Fibroblast of lung (primary cell): ENCODE results near the gene BNIP5. TPM values are rescaled to one million over a fixed set of nuclear protein-coding genes. Genes with fewer than 3 reads are reported as not detected.

Source experiments
- DNase-seq, 2 donors: peaks; one replicate each; pipeline versions ENCODE4 v3.0.0 to v3.0.0-alpha.2; 2010; ENCODE audit warnings: low read depth in 2 of 2
- H2AFZ ChIP-seq: 2 replicates; pipeline ENCODE4 v1.5.1; 2012; ENCODE audit warnings: low read length, control low read depth, inconsistent platforms
- H3K27ac ChIP-seq: 2 replicates; pipeline ENCODE4 v1.5.1; 2011; ENCODE audit warnings: low read length, control low read depth; ENCODE audit not compliant: insufficient read depth
- H3K27me3 ChIP-seq: 2 replicates; pipeline ENCODE4 v1.5.1; 2011; ENCODE audit warnings: mild to moderate bottlenecking, low read length; ENCODE audit not compliant: control insufficient read depth, insufficient read depth
- H3K36me3 ChIP-seq: 2 replicates; pipeline ENCODE4 v1.5.1; 2011; ENCODE audit warnings: low read length; ENCODE audit not compliant: control insufficient read depth, insufficient read depth
- H3K4me1 ChIP-seq: 2 replicates; pipeline ENCODE4 v1.5.1; 2011; ENCODE audit warnings: low read length; ENCODE audit not compliant: control insufficient read depth, insufficient read depth; ENCODE audit errors: extremely low read depth
- H3K4me2 ChIP-seq: 2 replicates; pipeline ENCODE4 v1.5.1; 2011; ENCODE audit warnings: low read length, control low read depth; ENCODE audit not compliant: insufficient read depth; ENCODE audit errors: extremely low read depth
- H3K4me3 ChIP-seq, 4 experiments: fragments of 200-600 bp in 1 of 4; sonication (generic) in 1 of 4; replicated peaks in 1 of 4; 2 replicates each; pipeline ENCODE4 v1.5.1; 2011 to 2016; ENCODE audit warnings: low read length in 4 of 4, low read depth in 3 of 4, mild to moderate bottlenecking in 3 of 4, control low read depth in 2 of 4, inconsistent platforms in 1 of 4, mixed read lengths in 1 of 4; ENCODE audit not compliant: insufficient read depth in 1 of 4; ENCODE audit errors: control extremely low read depth in 1 of 4
- H3K79me2 ChIP-seq: 2 replicates; pipeline ENCODE4 v1.5.1; 2012; ENCODE audit warnings: mild to moderate bottlenecking, low read length, inconsistent platforms; ENCODE audit not compliant: control insufficient read depth, insufficient read depth
- H3K9ac ChIP-seq: 2 replicates; pipeline ENCODE4 v1.5.1; 2011; ENCODE audit warnings: mild to moderate bottlenecking, low read length, control low read depth; ENCODE audit not compliant: insufficient read depth
- H3K9me3 ChIP-seq: 2 replicates; pipeline ENCODE4 v1.5.1; 2012; ENCODE audit warnings: low read depth, low read length; ENCODE audit not compliant: control insufficient read depth, insufficient read depth
- H4K20me1 ChIP-seq: 2 replicates; pipeline ENCODE4 v1.5.1; 2011; ENCODE audit warnings: low read length; ENCODE audit not compliant: control insufficient read depth, insufficient read depth; ENCODE audit errors: extremely low read depth
- CTCF ChIP-seq, 2 donors: IDR thresholded peaks in 1 of 2; conservative IDR thresholded peaks in 1 of 2; 1 replicate in 1 of 2; 2 replicates in 1 of 2; pipeline ENCODE4 v1.5.1; 2011 to 2012; ENCODE audit warnings: low read length in 2 of 2, control low read depth in 1 of 2, inconsistent platforms in 1 of 2, low read depth in 1 of 2, mild to moderate bottlenecking in 1 of 2
- EZH2 ChIP-seq: IDR thresholded peaks from 2 replicates; pipeline ENCODE4 v1.5.1; 2012; ENCODE audit warnings: low read length, control low read depth, mild to moderate bottlenecking; ENCODE audit errors: missing control alignments
- polyA plus RNA-seq, 2 donors: library from polyadenylated mRNA; depleted of rRNA in 1 of 2; stranded (reverse) in 1 of 2; unstranded in 1 of 2; fragments of >200 nt; gene quantifications; 2 replicates each; pipeline ENCODE4 v1.2.1, GENCODE V29; 2011 to 2012; ENCODE audit warnings: missing spikeins in 1 of 2
- total RNA-seq: library from RNA; depleted of rRNA; stranded (reverse); fragments of >200 nt; gene quantifications from 2 replicates; pipeline ENCODE4 v1.2.1, GENCODE V29; 2014

BNIP5 gene
- total and polyA plus RNA-seq, 2 donors (not counting 1 experiment from before 2014, with no cell fraction given), result not detected

- Histone ChIP-seq H3K4me1 (no peaks in the 10 kb centered on the region), H3K27ac (no peak overlapping the region), H3K4me3 (no peak overlapping the region), H2AFZ (no peak overlapping the region), H3K27me3 (peaks cover 24% of the 10 kb centered on the region), H3K36me3 (no peaks in the 10 kb centered on the region), H4K20me1 (no peaks in the 10 kb centered on the region), H3K79me2 (no peaks in the 10 kb centered on the region), H3K9me3 (no peaks in the 10 kb centered on the region), H3K4me2 (no peak overlapping the region), H3K9ac (no peak overlapping the region)
- TF ChIP-seq EZH2, result no peak
- no peak for TF ChIP-seq CTCF (conservative IDR thresholded peaks at IDR 0.05 in 1 of 2, IDR thresholded peaks at IDR 0.05 in 1 of 2; ENCODE audit: low read depth in 1 of 2, low read length in 2 of 2)
- DNase-seq, result no peak
Observed at GRCh38 chr6:36284359-36284758, 52.3 kb downstream of the BNIP5 start.

DNA sequence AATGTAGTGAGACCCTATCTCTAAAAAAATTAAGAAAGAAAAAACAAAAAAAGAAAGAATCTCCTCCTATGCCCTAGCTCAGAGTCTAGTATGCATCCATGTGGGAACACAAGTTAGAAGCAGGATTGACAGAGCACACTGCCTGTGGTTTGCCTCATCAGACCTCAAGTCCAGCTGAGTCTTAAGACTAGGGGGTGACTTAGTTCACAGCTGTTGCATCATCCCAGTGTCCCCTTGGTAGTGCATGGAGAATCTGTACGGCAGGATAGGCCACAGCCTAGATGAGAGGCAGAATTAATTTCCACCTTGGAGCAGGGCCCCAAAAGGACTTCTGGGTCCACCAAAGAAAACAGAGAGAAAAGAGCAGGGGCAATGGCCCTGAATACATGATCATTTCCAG is 53.1 kb downstream of the BNIP5 start:
- Histone ChIP-seq H3K4me1 (no peaks in the 10 kb centered on the region), H3K9ac (no peak overlapping the region), H3K4me2 (no peak overlapping the region), H2AFZ (no peak overlapping the region), H3K27ac (no peak overlapping the region), H3K79me2 (no peaks in the 10 kb centered on the region), H3K27me3 (peaks cover 30% of the 10 kb centered on the region), H4K20me1 (no peaks in the 10 kb centered on the region), H3K9me3 (no peaks in the 10 kb centered on the region), H3K4me3 (no peak overlapping the region), H3K36me3 (no peaks in the 10 kb centered on the region)
- no peak for DNase-seq
- no peak for TF ChIP-seq CTCF (conservative IDR thresholded peaks at IDR 0.05 in 1 of 2, IDR thresholded peaks at IDR 0.05 in 1 of 2; ENCODE audit: low read depth in 1 of 2, low read length in 2 of 2)
- no peak for TF ChIP-seq EZH2

GRCh38 chr6:36280983-36281382 is 55.7 kb downstream of the BNIP5 start:
- Histone ChIP-seq H4K20me1 (no peaks in the 10 kb centered on the region), H3K4me1 (no peaks in the 10 kb centered on the region), H3K27ac (no peak overlapping the region), H3K79me2 (no peaks in the 10 kb centered on the region), H3K36me3 (no peaks in the 10 kb centered on the region), H3K4me3 (no peak overlapping the region), H3K9me3 (no peaks in the 10 kb centered on the region), H2AFZ (no peak overlapping the region), H3K27me3 (peaks cover 29% of the 10 kb centered on the region), H3K9ac (no peak overlapping the region), H3K4me2 (no peak overlapping the region)
- TF ChIP-seq CTCF (conservative IDR thresholded peaks at IDR 0.05 in 1 of 2, IDR thresholded peaks at IDR 0.05 in 1 of 2; ENCODE audit: low read depth in 1 of 2, low read length in 2 of 2) (no peak), EZH2 (no peak)
- no peak for DNase-seq
